ENCODE data around the gene MAPK8IP2.

MAPK8IP2 gene

DNA sequence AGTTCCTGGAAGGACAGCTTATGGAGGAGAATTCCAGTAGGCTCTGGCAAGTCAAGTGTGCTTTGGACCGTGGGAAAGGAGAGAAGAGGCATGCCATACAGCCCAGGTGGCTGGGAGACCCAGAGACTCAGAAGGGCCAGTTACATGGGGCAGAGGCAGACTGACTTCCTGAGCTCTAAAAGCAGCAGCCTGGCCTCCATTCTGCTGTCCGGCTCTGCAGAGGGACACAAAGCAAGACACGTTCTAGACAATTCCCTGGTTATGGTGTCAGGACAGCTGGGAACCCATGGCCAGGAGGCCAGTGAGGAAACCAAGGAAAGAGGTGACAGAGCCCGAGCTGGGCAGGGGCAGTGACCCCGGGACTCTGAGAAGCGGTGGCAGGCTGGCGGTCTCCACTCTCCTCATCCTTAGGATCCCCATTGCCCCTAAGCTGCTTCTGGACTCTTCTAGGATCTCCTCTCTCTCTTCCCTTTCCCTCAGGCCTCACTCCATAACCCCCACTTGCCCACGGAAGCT, 25.1 kb upstream of the MAPK8IP2 start:
- no peak for DNase-seq (ENCODE audit: low spot score)

DNA sequence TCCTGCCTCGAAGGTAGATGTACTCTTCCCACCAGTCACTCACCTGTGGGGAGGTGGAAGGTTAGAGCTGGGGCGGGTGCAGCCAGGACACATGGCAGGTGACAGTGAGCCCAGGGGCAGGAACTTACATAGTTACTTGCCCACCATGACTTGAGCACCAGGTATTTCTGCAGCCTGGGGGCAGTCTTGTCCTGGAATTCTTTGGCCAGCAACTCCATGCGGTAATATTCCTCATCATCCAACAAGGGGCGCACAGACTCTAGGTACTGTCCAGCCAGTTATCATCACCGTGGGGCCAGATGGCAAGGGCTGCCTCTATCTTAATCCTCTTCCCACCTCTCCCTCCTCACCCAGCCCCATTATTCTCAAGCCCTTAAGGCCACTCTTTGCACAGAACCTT, 24.5 kb upstream of the MAPK8IP2 start:
- peak; percentile 59 for DNase-seq (ENCODE audit: low spot score)

DNA sequence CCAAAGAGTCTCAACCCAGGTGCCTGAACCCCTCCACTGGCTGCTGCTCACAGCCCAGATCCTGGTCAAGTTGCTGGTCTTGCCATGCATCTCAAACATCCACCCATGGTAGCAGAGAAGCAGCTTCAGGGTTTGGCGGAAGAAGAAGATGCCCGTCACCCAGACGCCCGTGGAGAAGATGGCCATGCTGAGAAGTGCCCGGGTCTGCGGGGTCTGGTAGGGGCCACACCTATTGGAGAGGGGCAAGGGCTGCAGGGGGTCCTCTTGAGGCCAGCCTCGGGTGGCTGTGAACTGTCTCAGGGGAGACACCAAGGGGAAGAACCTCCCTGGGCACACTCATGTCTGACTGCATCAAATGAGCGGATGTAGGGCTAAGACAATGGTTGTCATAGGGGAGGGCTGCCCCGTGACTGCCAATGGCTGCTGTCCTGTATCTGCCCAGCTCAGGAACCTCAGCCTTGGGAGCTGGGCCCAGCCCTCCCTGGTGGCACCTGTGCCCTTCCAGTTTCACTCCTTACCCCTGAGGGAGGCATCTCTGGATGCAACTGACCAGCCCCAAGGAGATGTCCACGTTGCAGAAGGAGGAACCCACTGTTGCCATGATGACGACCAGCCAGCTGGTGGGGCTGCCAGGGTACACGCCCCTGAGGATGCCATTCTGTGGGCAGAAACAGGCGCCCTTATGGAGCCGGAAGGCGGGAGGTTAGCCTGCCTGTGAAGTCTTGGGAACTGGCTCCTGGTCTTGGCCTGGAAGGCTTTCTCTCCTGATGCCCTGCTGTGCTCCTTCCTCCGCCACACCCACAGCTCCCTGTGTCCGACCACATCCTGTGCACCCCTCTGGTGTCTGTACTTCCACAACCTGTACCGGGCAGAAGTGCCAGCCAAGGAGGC, 23.5 kb upstream of the MAPK8IP2 start:
- DNase-seq (ENCODE audit: low spot score) = no peak

DNA sequence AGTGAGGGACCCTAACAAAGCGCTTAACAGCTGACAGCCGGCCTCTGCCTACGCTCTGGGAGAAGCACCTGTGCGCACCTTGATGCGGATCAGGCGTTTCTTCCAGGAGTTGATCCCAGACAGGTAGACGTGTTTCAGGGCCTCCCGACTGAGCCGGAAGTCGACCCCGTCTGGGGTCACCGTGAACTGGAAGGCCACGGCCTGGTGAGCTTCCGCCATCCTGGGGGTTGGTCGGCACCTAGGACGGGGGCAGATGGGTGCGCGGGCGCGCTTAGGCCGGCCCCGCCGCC, 23.0 kb upstream of the MAPK8IP2 start:
- DNase-seq (ENCODE audit: low spot score) = no peak

DNA sequence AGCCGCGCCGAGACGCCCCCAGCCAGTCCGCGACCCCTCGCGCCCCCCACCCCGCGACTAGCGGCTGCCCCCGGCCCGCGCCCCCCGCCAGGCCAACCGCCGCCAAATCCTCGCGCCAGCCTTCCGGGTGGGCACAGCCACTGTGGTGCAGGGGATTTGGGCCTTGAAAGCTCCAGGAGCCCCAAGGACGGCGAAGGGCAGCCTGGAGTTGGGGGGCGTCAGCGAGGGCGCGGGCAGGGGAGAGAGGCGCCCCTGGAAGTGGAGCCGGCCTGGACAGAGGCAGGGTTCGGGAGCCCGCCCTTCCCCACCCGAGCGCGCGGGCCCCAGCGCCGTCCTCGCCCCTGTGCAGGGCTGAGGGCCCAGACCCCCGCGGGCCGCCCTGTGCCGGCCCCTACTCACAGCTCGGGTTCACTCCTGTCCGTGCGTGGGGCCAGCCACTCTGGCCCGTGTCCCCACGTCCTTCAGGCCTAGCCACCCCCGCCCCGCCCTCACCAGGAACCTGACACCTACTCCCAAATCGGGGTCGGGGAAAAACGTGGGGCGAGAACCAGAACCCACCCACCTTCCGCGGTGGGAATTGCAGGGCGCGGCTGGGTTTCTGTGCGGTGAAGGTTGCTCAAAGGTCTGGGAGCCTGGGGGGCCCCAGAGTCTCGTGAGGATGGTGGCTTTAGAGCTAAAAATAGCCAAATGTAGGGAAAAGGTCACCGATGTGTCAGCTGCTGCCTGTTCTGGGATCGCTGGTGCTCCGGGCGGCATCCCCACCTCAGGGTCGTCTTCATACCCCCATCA, 22.4 kb upstream of the MAPK8IP2 start, which contains the start of gene CPT1B:
TSS of gene CPT1B (minus strand) at position 441 of the 789 bp plus-strand sequence. CDS start 512 bp downstream, outside the sequence.
- no peak for DNase-seq (ENCODE audit: low spot score)

DNA sequence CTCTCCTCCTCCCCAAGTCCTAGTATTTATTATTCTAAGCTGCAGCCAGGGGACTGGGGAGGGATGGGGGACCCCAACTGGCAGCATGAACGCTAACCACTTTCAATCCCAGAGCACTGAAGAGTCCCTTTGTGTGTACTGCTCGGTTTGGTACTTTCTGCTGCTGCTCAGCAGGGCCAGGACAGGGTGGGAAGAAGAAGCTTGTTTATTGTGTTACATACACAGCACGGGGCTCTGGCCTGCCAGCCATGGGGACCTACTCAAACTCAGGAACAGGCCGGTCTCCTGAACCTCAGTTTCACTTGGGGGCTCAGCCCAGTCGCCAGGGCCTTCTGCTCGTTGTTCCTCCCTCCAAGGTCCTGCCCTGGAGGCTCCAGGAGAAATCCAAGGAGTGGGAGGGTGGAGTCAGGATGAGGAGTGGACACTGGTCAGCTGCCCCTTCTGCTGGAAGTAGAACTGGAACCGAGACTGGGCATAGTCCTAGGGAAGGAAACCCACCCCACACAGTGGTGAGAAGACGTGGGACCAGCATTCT, 21.8 kb upstream of the MAPK8IP2 start:
- DNase-seq (ENCODE audit: low spot score) = no peak

DNA sequence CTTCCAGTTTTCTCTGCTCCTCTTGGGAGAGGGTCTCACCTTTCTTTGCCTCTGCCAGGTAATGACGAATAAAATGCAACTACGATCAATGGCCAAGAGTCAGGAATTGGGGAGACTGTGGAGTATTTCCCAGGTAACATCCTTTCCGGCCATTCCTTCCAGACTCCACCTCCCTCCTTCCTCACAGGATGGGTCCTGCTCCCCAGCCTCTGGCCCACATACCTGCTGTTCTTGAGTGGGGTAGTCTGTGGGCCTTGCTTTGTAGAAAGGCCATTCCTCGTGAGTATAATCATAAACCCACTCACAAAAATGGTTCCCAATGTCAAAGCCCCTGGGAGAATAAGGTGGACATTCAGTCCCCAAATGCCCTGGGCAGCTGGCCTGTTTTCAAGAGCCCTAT, 20.8 kb upstream of the MAPK8IP2 start:
- no peak for DNase-seq (ENCODE audit: low spot score)

DNA sequence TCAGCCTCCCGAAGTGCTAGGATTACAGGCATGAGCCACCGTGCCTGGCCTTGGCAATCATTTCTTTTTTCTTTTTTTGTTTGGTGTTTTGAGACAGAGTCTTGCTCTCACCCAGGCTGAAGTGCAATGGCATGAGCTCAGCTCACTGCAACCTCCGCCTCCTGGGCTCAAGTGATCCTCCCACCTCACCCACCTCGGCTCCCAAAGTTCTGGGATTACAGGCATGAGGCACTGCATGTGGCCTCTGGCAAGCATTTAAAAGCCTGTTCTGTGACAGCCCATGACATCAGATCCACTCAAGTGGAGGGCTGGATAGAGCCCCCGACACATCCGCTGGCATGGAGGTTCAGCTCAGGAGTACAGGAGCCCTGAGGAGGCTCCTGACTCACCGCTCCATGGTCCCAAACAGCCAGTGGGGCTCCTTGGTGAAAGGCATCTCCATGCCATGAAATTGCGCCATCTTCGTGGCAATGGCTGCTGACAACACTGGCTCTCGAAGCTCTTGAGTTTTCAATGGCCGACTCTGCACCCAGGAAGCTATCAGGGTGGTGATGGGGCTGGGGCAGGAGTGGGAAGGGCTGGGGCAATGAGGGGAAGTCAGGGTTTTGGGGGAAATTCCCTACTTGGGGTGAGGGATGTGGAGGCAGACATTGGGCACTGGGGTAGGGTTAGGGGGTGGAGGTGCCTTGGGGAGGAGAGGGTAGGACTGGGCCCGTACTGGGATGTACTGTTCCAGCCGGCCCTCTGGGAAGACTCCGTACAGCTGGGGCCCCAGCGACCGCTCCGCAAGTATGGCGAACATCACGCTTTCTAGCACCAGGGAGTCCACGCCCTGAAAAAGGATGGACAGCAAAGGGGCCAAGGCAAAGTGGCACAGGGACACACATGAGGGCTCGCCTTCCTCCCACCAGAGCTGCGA, 19.3 kb upstream of the MAPK8IP2 start:
- DNase-seq (ENCODE audit: low spot score) = no peak

DNA sequence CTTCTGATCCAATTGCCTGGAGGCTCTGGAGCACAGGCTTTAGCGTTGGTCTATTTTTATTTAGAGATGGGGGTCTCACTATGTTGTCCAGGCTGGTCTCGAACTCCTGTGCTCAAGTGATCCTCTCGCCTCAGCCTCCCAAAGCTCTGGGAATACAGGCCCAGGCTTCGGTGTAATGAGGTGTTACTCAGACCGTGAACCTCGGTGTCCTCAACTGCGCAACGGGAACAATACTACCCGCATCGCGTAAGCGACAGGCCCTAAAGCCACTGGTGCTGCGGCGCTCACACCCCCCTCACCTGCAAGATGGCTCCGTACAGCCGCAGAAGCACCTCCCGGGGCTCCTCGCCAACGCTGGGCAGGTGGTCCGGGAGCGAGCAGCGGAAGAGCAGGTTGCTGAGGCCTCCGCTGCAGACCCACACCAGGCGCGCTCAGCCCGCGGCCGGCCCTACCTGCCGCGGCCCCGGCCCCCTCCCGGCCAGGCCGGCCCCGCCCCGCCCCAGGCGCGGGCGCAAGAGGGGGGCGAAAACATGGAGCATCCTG, 18.6 kb upstream of the MAPK8IP2 start:
- DNase-seq (ENCODE audit: low spot score) = peak; percentile 27

DNA sequence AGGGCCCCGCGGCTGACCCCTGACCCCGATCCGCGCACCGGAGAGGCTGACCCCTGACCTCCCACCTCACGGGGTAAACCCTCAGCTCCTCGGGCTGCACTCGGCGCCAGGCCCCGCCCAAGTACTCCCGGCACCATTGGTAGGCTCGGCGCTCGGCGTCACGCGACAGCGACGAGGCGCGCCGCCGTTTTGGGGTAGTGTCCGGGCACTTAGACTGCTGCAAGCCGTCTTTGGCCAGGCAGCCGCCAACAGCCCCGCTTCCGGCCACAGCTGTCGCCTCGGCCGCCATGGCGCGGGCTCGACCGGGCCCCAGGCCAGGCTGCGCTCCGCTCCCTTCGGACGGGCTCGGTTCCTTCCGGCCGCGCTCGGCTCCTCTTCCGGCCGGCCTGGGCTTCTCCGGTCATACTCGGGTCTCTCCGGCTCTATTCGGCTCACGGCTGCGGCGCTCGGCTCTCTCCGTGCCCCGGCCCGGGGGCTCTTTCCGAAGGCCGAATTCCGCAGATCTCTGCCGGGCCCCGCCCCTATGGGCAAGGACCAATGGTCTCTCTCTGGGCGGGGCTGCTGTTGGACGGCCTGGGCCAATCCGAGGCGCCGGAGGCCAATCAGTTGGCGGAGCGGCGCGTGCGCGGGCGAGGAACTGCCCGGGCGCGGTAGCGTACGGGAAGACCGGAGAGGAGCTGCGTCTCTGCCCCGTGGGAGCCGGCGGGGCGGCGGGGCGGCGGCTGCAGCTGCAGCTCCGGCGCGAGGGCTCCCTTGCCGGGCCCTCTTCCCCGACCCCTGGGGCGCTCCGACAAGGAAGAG, 17.9 kb upstream of the MAPK8IP2 start, which contains the start of gene CHKB:
TSS of gene CHKB (minus strand) at position 357 of the 801 bp plus-strand sequence. CDS start at position 289, 68 bp downstream.
- peak; percentile 96 for DNase-seq (ENCODE audit: low spot score)

DNA sequence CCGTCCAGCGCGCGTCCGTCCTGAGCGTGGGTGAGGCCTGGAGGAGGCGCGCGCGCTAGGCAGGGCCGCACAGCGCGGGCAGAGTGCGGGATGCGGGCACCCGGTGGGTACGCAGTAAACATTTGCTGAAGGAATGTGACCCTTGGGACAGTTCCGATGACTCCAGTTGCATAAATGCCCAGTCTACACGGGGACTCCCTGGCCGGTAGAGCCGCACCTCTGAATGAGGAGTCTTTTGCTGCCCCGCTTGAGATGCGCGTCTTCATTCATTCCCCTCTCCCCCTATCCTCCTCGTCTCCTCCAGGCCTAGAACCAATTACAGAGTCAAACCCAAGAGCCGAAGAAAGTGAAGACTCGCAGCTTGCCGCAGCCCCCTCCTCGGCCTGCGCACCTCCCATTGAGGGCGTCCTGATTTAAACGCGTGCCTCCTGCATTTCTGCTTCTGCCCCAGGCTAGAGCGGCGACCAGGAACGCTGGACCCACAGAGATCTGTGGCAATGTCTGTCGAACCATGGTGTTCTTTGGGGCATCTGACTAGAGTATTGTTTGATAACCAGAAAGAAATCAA, 17.2 kb upstream of the MAPK8IP2 start:
- no peak for DNase-seq (ENCODE audit: low spot score)

DNA sequence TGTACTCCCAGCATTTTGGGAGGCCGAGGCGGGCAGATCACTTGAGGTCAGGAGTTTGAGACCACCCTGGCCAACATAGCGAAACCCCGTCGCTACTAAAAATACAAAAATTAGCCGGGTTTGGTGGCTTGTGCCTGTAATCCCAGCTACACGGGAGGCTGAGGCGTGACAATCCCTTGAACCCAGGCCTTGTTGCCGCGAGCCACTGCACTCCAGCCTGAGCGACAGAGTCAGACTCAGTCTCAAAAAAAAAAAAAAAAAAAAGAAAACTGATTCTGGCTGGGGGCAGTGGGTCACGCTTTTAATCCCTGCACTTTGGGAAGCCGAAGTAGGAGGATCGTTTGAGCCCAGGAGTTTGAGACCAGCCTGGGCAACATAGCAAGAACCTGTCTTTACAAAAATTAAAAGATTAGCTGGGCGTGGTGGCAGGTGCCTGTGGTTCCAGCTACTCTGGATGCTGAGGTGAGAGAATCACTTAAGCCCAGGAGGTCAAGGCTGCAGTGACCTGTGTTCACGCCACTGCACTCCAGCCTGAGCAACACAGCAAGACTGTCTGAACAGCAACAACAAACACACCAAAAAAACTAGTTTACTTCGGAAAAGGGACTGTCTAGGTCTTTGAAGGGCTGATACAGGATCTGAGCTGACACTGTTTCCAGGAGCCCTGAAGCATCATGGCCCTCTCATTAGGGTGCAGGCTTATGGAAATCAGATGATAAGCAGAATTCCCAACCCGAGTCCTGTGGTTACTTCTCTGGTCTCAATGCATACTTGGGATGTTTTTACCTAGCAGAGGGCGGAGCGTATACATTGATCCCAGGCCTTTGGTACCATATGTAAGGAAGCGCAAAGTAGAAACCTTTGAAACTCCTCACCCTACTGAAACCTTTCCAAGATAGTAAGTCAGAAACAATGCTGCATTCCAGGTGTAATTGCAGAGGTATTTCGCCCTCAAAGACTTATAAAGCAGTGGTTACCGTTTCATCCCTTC, 16.2 kb upstream of the MAPK8IP2 start:
- peak; percentile 66 for DNase-seq (ENCODE audit: low spot score)

DNA sequence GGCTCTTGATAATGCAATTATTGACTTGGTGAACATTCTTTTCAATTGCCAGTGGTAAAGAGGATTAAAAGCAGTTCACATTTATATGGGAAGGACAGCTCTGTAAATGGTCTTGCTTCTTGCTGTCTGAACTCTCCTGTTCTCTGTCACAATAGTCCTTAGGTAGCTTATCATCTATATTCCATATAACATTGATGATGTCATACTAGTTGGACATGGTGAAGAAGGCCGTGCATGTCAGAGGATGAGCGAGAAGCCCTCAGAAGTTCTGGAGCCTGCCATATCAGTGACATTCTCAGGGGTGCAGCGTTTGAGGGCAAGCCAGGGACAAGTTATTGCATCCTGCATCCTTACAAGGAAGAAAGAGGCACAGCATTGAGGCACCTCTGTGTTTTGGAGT, 15.4 kb upstream of the MAPK8IP2 start:
- DNase-seq (ENCODE audit: low spot score) = no peak

DNA sequence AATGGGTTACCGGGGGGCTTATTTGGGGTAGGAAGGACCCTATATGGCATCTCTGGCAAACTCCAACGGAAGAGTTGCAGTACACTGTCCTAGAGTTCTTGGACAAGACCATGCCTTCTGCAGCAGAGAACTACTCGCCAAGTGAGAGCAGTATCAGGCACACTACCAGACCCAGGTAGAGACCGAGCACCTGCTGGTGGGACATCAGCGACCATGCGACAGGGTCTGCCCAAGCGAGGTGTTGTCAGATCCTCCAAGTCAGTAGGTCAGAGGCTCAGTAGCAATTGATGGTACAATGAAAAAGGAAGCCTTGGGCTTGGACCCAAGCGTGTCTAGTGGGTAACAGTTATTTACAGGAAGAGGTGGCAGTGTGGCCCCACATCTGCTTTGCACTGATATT, 14.8 kb upstream of the MAPK8IP2 start:
- DNase-seq (ENCODE audit: low spot score) = no peak

DNA sequence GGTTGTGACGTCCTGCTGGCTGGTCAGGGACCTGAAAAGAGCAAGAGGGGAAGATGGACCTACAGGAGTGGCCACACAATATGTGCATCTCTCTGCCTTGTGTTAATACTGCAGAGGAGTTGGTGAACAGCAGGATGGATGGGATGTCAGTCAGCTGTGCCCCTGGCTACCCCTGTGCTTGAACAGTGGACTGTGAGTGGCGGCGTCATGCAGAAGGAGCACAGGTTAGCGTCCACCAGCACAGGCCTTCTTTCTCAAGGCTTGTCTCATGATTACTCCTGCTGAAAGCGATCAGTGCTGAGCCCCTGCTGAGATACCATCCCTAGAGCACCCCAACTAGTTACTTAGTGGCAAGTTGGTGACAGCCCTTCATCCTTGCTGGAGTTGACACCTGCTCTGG, 14.2 kb upstream of the MAPK8IP2 start:
- DNase-seq (ENCODE audit: low spot score) = no peak

DNA sequence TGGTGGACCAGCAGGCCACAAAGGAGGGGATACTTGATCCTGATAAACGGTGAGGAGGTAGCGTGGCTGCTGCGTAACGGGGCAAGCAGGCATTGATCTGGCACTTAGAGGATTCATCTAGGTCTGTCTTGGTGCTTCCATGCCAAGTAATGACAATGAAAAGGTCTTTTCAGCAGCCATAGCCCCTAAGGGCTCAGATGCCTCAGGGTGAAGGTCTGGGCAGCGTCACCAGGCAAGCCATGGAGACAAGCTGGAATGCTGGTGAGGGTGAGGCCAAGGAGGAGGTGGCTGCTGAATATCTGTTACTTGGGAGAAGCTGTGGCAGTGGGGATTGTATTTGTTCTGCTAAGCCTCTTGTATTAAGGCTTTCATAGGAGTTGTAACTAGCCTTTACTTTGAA, 13.2 kb upstream of the MAPK8IP2 start:
- DNase-seq (ENCODE audit: low spot score) = no peak

DNA sequence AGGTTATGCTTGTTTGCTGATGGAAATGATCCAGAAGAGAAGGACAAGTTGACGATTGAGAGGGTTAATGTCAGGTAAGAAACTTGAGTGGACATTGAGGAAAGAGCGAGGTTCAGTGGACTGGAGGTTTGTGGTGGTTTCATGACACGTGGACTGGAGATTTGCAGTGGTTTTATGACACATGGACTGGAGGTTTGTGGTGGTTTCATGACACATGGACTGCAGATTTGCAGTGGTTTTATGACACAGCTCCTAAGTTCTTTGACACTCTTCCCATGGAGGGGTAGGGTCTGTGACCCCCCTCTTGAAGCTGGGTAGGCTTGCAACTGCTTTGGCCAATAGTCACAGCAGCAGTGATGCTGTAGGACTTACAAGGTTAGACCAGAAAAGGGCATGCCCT, 5.4 kb upstream of the MAPK8IP2 start:
- DNase-seq (ENCODE audit: low spot score) = no peak

DNA sequence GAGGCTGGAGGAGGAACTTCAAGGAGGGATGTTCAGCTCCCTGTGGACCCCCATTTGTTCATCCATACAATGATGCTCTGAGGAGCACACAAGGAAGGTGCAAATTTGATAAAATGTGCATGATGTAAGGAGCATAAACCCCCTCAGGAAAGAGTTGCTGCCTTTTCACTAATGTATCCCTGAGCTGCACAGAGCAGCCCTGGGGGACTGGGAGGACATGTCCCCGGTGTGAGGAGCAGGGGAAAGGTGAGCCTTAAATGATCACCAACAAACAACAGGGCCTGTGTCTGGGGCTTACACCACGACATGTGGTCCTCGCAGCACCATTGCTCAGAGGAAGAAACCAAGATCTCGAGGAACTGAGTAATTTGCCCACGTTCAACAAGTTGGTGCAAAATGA, 3.5 kb upstream of the MAPK8IP2 start:
- DNase-seq (ENCODE audit: low spot score) = no peak
